ENCODE results near the gene CGRRF1. TPM values are rescaled to one million over a fixed set of nuclear protein-coding genes. Genes with fewer than 3 reads are reported as not detected.

CGRRF1 gene
- total and polyA plus RNA-seq, 2 of the 13 experiments (the other 11 are each of a cell fraction or from before 2014, with no cell fraction given), result 16.8 to 18.2 TPM

- TF ChIP-seq, protein P1, sequence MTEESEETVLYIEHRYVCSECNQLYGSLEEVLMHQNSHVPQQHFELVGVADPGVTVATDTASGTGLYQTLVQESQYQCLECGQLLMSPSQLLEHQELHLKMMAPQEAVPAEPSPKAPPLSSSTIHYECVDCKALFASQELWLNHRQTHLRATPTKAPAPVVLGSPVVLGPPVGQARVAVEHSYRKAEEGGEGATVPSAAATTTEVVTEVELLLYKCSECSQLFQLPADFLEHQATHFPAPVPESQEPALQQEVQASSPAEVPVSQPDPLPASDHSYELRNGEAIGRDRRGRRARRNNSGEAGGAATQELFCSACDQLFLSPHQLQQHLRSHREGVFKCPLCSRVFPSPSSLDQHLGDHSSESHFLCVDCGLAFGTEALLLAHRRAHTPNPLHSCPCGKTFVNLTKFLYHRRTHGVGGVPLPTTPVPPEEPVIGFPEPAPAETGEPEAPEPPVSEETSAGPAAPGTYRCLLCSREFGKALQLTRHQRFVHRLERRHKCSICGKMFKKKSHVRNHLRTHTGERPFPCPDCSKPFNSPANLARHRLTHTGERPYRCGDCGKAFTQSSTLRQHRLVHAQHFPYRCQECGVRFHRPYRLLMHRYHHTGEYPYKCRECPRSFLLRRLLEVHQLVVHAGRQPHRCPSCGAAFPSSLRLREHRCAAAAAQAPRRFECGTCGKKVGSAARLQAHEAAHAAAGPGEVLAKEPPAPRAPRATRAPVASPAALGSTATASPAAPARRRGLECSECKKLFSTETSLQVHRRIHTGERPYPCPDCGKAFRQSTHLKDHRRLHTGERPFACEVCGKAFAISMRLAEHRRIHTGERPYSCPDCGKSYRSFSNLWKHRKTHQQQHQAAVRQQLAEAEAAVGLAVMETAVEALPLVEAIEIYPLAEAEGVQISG (CRISPR knock-in tag; IDR thresholded peaks at IDR 0.05), result peak; percentile 91
- peak; percentile 93 for TF ChIP-seq ZNF598 (CRISPR knock-in tag; IDR thresholded peaks at IDR 0.05; ENCODE audit: borderline replicate concordance)
- TF ChIP-seq, protein P2, sequence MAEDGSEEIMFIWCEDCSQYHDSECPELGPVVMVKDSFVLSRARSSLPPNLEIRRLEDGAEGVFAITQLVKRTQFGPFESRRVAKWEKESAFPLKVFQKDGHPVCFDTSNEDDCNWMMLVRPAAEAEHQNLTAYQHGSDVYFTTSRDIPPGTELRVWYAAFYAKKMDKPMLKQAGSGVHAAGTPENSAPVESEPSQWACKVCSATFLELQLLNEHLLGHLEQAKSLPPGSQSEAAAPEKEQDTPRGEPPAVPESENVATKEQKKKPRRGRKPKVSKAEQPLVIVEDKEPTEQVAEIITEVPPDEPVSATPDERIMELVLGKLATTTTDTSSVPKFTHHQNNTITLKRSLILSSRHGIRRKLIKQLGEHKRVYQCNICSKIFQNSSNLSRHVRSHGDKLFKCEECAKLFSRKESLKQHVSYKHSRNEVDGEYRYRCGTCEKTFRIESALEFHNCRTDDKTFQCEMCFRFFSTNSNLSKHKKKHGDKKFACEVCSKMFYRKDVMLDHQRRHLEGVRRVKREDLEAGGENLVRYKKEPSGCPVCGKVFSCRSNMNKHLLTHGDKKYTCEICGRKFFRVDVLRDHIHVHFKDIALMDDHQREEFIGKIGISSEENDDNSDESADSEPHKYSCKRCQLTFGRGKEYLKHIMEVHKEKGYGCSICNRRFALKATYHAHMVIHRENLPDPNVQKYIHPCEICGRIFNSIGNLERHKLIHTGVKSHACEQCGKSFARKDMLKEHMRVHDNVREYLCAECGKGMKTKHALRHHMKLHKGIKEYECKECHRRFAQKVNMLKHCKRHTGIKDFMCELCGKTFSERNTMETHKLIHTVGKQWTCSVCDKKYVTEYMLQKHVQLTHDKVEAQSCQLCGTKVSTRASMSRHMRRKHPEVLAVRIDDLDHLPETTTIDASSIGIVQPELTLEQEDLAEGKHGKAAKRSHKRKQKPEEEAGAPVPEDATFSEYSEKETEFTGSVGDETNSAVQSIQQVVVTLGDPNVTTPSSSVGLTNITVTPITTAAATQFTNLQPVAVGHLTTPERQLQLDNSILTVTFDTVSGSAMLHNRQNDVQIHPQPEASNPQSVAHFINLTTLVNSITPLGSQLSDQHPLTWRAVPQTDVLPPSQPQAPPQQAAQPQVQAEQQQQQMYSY (CRISPR knock-in tag; IDR thresholded peaks at IDR 0.05), result peak; percentile 27; the same call in 1 of the 2 replicates
- TF ChIP-seq ZNF883 (CRISPR knock-in tag; IDR thresholded peaks at IDR 0.05; ENCODE audit: not compliant biosample characterization), result peak; percentile 88
- TF ChIP-seq NFYC (CRISPR knock-in tag; IDR thresholded peaks at IDR 0.05), result peak; percentile 73
- TF ChIP-seq HDAC2 (CRISPR knock-in tag; IDR thresholded peaks at IDR 0.05), result peak; percentile 84
- TF ChIP-seq NCOR1 (IDR thresholded peaks at IDR 0.05; ENCODE audit: borderline replicate concordance, low read length), result peak; percentile 17; the same call in 1 of the 2 replicates
- TF ChIP-seq, protein P3, sequence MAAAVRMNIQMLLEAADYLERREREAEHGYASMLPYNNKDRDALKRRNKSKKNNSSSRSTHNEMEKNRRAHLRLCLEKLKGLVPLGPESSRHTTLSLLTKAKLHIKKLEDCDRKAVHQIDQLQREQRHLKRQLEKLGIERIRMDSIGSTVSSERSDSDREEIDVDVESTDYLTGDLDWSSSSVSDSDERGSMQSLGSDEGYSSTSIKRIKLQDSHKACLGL (CRISPR knock-in tag; IDR thresholded peaks at IDR 0.05), result no peak
- 0 out of 2 replicates have a peak, but pooled peaks have one; percentile 38 for TF ChIP-seq HIVEP1 (CRISPR knock-in tag; IDR thresholded peaks at IDR 0.05)
- TF ChIP-seq, protein P4, sequence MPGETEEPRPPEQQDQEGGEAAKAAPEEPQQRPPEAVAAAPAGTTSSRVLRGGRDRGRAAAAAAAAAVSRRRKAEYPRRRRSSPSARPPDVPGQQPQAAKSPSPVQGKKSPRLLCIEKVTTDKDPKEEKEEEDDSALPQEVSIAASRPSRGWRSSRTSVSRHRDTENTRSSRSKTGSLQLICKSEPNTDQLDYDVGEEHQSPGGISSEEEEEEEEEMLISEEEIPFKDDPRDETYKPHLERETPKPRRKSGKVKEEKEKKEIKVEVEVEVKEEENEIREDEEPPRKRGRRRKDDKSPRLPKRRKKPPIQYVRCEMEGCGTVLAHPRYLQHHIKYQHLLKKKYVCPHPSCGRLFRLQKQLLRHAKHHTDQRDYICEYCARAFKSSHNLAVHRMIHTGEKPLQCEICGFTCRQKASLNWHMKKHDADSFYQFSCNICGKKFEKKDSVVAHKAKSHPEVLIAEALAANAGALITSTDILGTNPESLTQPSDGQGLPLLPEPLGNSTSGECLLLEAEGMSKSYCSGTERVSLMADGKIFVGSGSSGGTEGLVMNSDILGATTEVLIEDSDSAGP (CRISPR knock-in tag; IDR thresholded peaks at IDR 0.05; ENCODE audit: borderline replicate concordance), result peak; percentile 95
- TF ChIP-seq, protein P5, sequence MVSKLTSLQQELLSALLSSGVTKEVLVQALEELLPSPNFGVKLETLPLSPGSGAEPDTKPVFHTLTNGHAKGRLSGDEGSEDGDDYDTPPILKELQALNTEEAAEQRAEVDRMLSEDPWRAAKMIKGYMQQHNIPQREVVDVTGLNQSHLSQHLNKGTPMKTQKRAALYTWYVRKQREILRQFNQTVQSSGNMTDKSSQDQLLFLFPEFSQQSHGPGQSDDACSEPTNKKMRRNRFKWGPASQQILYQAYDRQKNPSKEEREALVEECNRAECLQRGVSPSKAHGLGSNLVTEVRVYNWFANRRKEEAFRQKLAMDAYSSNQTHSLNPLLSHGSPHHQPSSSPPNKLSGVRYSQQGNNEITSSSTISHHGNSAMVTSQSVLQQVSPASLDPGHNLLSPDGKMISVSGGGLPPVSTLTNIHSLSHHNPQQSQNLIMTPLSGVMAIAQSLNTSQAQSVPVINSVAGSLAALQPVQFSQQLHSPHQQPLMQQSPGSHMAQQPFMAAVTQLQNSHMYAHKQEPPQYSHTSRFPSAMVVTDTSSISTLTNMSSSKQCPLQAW (CRISPR knock-in tag; IDR thresholded peaks at IDR 0.05), result peak; percentile 81
- no peak for TF ChIP-seq TGIF2 (CRISPR knock-in tag; IDR thresholded peaks at IDR 0.05)
- TF ChIP-seq, protein P6, sequence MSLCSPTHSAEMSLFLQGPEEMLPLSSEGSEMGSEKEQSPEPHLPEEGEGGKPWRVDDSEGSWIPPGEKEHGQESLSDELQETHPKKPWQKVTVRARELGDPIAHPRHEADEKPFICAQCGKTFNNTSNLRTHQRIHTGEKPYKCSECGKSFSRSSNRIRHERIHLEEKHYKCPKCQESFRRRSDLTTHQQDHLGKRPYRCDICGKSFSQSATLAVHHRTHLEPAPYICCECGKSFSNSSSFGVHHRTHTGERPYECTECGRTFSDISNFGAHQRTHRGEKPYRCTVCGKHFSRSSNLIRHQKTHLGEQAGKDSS (CRISPR knock-in tag; IDR thresholded peaks at IDR 0.05; ENCODE audit: borderline replicate concordance, low read depth), result peak; percentile 39; the same call in 1 of the 2 replicates
- peak; percentile 85; the same call in 1 of the 2 replicates for TF ChIP-seq ZNF563 (CRISPR knock-in tag; IDR thresholded peaks at IDR 0.05)
These were observed at the start of gene CGRRF1 (continued) for GRCh38 chr14:54509546-54510501.

All from HepG2 (cell line).